Activated naive CD8-positive, alpha-beta T cell (primary cell): Measurements from ENCODE around the gene ACSS1.
A peak's percentile ranks its signal among the peaks of the same experiment; 100 is the strongest.

ENCODE experiments used
- H3K27ac Mint-ChIP-seq: one replicate; pipeline ENCODE4 v1.8.0; 2021; ENCODE audit warnings: mixed read lengths
- H3K27me3 Mint-ChIP-seq: one replicate; pipeline ENCODE4 v1.8.0; 2021; ENCODE audit warnings: mixed read lengths
- H3K36me3 Mint-ChIP-seq: one replicate; pipeline ENCODE4 v1.8.0; 2021; ENCODE audit warnings: mixed read lengths
- H3K4me1 Mint-ChIP-seq: one replicate; pipeline ENCODE4 v1.8.0; 2021; ENCODE audit warnings: low read depth, mixed read lengths
- H3K4me3 Mint-ChIP-seq: one replicate; pipeline ENCODE4 v1.8.0; 2021; ENCODE audit warnings: mild to moderate bottlenecking, mixed read lengths
- H3K9me3 Mint-ChIP-seq: one replicate; pipeline ENCODE4 v1.8.0; 2021; ENCODE audit warnings: low read depth, mixed read lengths

The ACSS1 gene

DNA sequence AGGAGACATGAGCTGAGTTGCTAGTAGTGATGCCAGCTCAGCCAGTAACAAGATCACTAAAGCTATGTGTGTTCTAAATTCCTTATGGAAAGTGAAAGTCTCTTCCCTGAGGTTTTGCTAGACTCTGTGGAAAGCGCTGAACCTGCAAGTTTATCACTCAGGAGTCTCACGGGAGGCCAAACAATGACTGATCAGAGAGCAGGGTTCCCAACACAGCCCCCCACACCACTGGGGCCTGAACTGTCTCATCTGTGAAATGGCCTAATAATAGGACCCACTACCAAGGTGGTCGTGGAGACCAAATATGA, 19.9 kb downstream of the ACSS1 start:
- Mint-ChIP-seq H3K27me3 (no peaks in the 10 kb centered on the region), H3K4me1 (peaks cover 59% of the 10 kb centered on the region), H3K27ac (peak overlapping the region; percentile 75), H3K9me3 (no peaks in the 10 kb centered on the region), H3K36me3 (no peaks in the 10 kb centered on the region), H3K4me3 (no peak overlapping the region)

DNA sequence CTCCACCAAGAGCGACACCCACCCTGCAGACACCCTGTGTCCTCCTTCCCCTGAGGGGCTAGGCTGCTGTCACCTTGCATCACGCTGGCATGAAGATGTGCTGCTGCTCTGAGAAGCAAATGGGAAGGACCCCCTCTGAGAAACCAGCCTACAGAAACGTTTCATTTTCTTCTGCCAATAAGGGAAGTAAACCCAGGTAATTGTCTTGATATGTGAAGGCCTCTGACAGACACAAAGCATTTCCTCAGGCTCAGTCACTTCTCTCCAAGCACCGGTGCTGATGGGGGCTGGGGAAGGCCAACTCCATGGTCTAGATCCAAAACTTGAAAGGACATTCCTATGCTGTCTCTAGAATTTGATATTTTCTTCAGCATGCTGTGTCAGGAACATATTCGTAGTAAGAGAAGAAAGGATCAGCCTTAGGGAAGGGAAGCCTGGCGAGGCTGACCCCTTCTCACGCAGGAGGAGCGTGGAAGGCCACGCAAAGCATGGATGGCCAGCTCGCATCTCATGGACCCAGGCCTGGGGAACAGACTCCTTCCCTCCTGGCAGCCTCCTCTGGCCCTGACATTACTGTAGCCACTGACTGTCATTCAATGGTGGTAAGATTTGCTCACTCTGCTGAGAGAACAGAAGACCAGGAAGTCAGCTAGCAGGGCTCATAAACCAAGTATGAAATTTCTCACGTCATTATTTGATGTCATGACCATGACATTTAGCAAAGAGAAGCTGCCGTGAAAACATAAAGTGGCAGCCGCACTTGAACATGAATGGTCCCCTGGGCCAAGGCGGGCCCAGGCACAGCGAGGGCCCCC, 20.4 kb downstream of the ACSS1 start:
- Mint-ChIP-seq H3K4me3 (peak overlapping the region; percentile 18), H3K36me3 (no peaks in the 10 kb centered on the region), H3K4me1 (peaks cover 54% of the 10 kb centered on the region), H3K27me3 (no peaks in the 10 kb centered on the region), H3K27ac (peak overlapping the region; percentile 75), H3K9me3 (no peaks in the 10 kb centered on the region)

DNA sequence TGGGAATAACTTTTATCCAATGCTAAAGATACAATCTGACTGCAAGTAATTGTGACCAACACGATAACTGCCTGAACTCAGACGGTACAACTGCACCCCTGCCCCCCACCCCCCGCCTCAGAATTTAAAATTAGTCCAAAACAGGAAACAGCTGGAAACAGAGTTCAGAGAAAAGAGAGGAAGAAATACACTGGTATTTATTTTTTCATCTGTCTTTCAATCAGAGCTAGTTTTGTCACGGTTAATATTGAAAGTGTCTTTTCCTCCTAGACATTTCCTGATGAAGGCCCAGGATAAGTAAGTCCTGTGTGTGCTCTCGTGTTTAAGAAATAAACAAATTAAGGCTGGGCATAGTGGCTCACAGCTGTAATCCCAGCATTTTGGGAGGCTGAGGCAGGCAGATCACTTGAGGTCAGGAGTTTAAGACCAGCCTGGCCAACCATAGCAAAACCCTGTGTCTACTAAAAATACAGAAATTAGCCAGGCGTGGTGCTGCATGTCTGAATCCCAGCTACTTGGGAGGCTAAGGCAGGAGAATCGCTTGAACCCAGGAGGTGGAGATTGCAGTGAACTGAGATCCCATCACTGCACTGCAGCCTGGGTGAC, 21.5 kb downstream of the ACSS1 start:
- Mint-ChIP-seq H3K27me3 (no peaks in the 10 kb centered on the region), H3K4me3 (peak overlapping the region; percentile 59), H3K36me3 (no peaks in the 10 kb centered on the region), H3K4me1 (peaks cover 46% of the 10 kb centered on the region), H3K27ac (peak overlapping the region; percentile 75), H3K9me3 (no peaks in the 10 kb centered on the region)

DNA sequence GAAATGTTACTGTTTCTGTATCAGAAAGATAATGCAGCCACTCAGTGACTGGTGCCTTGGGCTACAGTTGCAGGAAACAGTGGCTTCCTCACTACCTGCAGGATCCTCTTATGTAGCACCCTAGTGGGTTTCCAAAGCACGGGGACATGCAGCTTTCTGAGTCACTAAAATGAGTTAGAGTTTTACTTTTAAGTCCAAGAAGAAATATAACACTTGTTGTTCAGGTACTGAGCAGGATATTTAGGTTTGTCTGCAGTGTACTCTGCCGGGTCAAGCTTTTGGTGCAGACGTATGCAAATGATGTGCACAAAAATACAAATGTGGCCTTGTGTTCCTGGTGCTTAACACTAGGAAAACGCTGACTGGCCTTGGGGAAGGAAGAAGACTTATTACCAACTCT, 22.0 kb downstream of the ACSS1 start:
- H3K27me3 Mint-ChIP-seq = no peaks in the 10 kb centered on the region
- H3K4me3 Mint-ChIP-seq = peak overlapping the region; percentile 59
- H3K27ac Mint-ChIP-seq = peak overlapping the region; percentile 69
- H3K4me1 Mint-ChIP-seq = peaks cover 45% of the 10 kb centered on the region
- H3K36me3 Mint-ChIP-seq = no peaks in the 10 kb centered on the region
- H3K9me3 Mint-ChIP-seq = no peaks in the 10 kb centered on the region

DNA sequence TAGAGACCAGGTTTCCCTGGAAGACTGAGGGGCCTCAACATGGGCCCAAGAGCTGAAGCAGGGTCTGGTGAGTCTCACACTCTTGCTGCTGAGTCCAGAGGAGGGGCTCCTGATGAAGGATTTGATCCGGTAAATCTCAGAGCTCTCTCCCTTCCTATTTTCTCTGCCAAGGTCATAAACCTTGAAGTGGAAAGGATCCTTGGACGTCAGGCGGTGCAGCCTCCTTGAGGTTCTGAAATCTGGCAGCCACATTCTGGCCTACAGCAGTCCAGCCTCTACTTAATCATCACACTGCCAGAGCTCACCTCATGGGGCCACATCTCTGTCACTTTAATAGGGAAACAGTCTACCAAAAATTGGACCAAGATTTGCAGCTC, 24.0 kb downstream of the ACSS1 start:
- peaks cover 44% of the 10 kb centered on the region for H3K4me1 Mint-ChIP-seq
- peaks cover 5% of the 10 kb centered on the region for H3K36me3 Mint-ChIP-seq
- H3K4me3 Mint-ChIP-seq = no peak overlapping the region
- H3K27ac Mint-ChIP-seq = no peak overlapping the region
- no peaks in the 10 kb centered on the region for H3K9me3 Mint-ChIP-seq
- H3K27me3 Mint-ChIP-seq = no peaks in the 10 kb centered on the region

DNA sequence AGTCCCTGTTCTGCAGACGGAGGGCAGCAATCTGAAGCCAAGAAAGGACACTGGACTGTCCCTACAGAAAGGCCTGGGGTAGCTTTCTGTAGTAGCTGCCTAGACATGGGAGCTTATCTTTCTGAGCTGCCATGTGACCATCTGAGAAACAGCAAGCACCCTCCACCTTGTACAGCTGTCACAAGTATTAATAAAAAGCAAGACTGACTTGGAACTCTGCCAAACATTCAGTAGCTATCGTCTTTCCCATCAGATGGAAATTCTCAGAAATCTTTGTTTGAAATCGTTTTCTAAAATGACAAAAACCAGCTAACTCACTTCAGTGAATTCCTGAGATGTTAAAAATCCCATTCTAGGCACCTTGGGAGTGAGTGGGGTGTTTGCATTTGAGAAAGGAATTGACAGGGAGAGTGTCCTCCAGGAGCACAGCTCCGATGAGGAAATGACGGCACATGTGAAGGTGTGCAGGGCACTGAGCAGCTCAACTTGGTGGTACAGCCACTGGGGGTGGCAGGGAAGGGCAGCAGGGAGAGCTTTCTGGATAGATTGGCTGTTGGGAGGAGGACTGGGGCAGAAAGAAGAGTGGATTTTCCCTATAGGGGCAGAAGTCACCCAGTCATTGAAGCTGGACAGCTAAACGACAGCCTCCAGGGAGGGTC, 24.5 kb downstream of the ACSS1 start:
- no peak overlapping the region for H3K4me3 Mint-ChIP-seq
- H3K9me3 Mint-ChIP-seq = no peaks in the 10 kb centered on the region
- peak overlapping the region; percentile 22 for H3K27ac Mint-ChIP-seq
- H3K4me1 Mint-ChIP-seq = peaks cover 43% of the 10 kb centered on the region
- H3K36me3 Mint-ChIP-seq = peaks cover 5% of the 10 kb centered on the region
- no peaks in the 10 kb centered on the region for H3K27me3 Mint-ChIP-seq

DNA sequence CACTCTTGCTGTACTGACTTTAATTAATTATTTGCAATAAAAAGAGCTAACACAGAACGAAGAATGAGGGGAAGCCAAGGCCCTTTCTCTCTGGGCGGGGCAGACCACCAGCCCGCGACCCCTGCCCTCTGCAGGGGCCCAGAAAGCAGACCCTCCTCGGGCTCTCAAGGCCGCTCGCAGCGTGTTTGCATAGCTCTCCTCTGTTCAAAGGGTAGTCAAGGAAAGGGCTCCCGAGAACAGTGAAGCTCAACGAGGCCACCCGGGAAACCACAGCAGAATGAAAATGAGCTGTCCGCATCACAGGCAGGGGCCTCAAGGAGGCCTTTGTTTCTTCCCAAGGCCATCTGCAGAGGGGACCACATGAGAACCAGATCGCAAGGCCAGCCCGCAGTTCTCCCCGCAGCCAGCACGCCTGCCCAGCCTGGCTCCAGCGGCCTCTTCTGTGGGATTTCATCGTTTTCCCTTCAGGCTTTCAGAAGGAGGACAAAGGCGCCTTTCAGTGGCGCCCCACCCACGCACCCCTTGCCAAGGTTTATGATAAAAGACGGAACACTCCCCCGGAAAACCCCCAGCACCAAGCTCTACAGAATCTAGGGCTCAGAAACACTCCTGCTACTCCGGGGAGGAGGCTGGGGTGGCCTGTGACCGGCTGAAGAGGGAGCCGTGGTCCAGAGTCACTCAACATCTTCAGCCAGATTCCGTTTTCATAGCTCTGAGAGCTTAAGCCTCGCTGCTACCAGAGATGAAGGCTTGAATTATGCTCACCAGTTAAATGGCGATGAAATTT, 25.3 kb downstream of the ACSS1 start:
- Mint-ChIP-seq H3K27ac (no peak overlapping the region), H3K36me3 (peaks cover 5% of the 10 kb centered on the region), H3K4me1 (peaks cover 36% of the 10 kb centered on the region)

DNA sequence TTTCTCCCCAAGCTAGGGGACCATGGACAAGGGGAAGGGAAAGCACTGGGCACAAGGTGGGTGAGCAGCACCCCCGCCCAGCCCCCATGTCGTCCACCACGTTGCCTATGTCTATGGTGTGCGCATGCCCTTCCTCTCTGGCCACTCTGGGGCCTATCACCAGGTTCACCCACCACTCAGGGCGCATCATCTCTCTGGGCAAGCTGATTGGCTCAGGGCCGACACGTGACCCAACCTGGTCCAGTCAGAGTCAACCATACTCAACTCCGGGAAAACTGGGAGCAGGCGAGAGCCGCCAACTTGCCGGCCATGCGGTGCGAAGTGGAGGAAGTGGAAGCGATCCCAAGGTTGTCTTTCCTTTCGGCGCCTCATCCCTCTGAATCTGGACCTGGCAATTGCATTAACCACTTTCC, 25.9 kb downstream of the ACSS1 start:
- no peak overlapping the region for H3K27ac Mint-ChIP-seq
- H3K4me3 Mint-ChIP-seq = no peak overlapping the region
- no peaks in the 10 kb centered on the region for H3K27me3 Mint-ChIP-seq
- H3K36me3 Mint-ChIP-seq = peaks cover 9% of the 10 kb centered on the region
- no peaks in the 10 kb centered on the region for H3K9me3 Mint-ChIP-seq
- H3K4me1 Mint-ChIP-seq = peaks cover 36% of the 10 kb centered on the region

More for the DNA sequence above, 25.3 kb downstream of the ACSS1 start:
- Mint-ChIP-seq H3K9me3 (no peaks in the 10 kb centered on the region), H3K4me3 (no peak overlapping the region), H3K27me3 (no peaks in the 10 kb centered on the region)

DNA sequence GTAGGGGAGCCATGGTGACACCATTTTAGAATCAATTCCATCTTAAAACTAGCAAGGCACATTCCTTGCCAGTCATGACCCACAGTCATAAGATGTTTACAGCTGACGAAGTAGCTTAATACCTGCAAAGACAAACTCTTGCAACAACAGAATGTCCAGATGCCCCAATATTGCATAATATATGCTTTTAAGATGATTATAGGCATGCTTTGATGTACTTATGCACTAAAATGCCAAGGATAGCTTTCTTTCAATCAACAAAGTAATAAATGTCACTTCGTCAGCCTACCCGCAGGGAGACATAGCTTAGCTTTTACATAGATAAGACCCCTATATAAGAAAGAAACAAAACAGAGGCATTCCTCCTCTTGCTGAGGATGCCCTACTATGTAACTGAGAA, 26.7 kb downstream of the ACSS1 start:
- H3K27me3 Mint-ChIP-seq = no peaks in the 10 kb centered on the region
- H3K4me3 Mint-ChIP-seq = no peak overlapping the region
- H3K36me3 Mint-ChIP-seq = peaks cover 9% of the 10 kb centered on the region
- no peaks in the 10 kb centered on the region for H3K9me3 Mint-ChIP-seq
- no peak overlapping the region for H3K27ac Mint-ChIP-seq
- H3K4me1 Mint-ChIP-seq = peaks cover 34% of the 10 kb centered on the region

DNA sequence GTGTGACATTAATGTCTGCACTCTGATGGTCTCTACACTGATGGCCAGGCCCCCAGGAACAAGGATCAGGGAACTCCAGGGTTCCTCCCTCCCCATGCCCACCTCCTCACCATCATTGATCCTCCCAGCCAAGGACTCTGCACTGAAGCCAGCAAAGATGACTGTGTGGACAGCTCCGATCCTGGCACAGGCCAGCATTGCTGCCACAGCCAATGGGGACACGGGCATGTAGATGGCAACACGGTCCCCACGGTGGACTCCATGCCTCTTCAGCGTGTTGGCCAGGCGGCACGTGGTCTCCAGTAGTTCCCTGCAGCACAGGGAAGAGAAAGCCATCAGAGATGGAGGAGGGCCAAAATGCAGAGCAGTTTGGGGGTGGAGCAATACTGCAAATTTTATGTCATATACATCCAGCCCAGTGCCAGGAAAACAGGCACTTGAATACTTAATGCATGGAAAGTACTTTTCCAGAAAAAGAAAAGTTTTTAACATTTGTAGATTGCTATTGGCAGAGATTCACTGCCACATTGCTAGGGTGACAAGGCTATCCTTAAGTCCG, 27.2 kb downstream of the ACSS1 start:
- Mint-ChIP-seq H3K27ac (no peak overlapping the region), H3K36me3 (peaks cover 9% of the 10 kb centered on the region), H3K4me1 (peaks cover 30% of the 10 kb centered on the region), H3K4me3 (no peak overlapping the region), H3K9me3 (no peaks in the 10 kb centered on the region), H3K27me3 (no peaks in the 10 kb centered on the region)

DNA sequence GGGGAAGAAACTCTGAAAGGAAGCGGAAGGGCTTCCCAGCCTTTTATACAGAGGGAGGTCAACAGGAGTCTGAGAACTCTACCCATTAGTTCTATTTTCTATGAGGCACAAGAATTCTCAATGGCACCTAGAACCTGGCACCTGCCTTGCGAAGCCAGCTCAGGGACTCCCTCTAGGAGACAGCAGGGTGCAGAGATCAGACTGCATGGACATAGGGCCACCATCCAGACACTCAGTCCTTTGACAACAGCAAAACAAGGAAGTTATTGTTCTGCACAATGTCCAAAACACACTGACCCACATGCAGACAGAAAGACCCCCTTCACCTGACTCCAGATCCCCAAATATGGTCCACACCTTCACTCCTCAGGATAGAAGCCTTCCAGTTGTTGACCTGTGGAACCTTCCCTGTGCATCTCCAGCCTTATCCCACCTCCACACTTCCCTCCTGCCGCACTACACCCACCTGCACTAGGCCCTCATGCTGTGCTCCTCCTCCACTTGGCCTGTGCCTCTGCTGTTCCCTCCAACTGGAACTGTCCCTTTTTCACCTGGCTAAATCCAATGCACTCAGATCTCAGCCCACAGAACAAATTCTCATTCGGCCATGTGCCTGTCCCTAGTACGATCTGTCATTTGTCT, 27.8 kb downstream of the ACSS1 start:
- Mint-ChIP-seq H3K9me3 (no peaks in the 10 kb centered on the region), H3K27me3 (no peaks in the 10 kb centered on the region), H3K4me3 (no peak overlapping the region), H3K4me1 (peaks cover 25% of the 10 kb centered on the region), H3K27ac (no peak overlapping the region), H3K36me3 (peaks cover 9% of the 10 kb centered on the region)

DNA sequence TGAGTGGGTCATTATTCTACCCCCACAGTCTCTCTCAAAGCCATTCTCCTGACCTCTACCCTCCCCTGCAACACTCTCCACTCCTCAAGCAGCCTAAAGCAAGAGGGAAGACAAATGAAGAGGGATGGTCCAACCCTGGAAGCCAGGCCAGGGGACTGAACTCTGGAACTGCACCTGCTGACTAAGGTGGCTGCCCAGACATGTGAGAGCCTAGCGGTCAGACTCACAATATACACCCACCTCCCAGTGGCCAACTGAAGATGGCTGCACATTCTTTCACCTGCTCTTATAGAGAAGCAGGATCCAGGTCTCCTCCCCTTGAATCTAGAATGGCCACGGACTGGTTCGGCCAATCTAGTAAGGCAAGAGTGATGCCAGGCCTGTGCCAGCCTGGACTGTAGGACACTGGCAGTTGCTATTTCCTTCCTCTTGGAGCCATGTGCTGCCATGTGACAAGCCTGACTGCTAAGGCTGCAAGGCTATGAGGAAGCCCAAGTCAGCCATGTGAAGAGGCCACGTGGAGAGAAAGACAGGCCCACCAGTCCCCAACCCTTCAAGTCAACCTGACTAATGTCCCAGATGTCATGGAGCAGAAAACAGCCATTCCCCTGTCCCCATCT, 31.8 kb downstream of the ACSS1 start:
- Mint-ChIP-seq H3K27ac (no peak overlapping the region), H3K36me3 (peaks cover 9% of the 10 kb centered on the region), H3K27me3 (no peaks in the 10 kb centered on the region), H3K9me3 (no peaks in the 10 kb centered on the region), H3K4me1 (peaks cover 20% of the 10 kb centered on the region), H3K4me3 (no peak overlapping the region)

DNA sequence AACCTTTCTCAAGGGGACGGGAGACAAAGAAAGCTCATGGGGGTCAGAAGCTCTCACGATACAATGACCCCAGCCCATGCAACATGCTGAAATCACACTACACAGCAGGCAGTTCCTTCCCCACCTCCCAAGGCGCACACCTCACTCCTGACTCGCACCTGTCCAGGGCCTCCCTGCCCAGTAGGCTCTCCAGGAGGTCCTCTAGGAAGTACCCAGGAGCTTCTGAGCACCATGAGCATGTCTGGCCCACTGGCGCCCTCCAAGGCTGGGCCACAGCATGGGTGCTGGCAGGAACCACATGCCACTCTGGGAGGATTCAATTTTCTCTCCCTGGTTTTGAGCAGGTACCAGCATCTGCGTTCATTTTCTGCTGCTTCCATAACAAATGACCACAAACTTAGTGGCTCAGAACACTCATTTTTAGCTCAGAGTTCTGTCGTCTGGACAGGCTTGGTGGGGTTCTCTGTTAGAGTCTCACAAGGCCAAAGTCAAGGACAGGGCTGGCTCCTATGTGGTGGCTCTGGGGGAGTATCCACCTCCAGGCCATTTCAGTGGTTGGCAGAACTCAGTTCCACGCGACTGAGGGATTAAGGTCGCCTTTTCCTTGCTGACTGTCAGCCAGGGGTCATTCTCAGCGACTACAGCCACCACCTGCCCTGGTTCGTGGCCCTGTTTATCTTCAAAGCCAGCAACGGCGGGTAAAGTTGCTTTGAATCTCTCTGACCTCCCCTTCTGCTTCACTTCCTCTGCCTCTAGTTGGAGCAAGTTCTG, 32.7 kb downstream of the ACSS1 start:
- H3K27me3 Mint-ChIP-seq = no peaks in the 10 kb centered on the region

More for the DNA sequence above, 32.7 kb downstream of the ACSS1 start:
- Mint-ChIP-seq H3K9me3 (no peaks in the 10 kb centered on the region), H3K36me3 (peaks cover 7% of the 10 kb centered on the region), H3K4me1 (peaks cover 17% of the 10 kb centered on the region), H3K27ac (no peak overlapping the region), H3K4me3 (no peak overlapping the region)
